ENCODE results near the gene SOWAHC.
"Not testable (repeated sequence)": the region's sequence is repeated elsewhere in the genome, so short reads cannot be mapped to it uniquely, and the experiment has no call there.

The SOWAHC gene, protein sequence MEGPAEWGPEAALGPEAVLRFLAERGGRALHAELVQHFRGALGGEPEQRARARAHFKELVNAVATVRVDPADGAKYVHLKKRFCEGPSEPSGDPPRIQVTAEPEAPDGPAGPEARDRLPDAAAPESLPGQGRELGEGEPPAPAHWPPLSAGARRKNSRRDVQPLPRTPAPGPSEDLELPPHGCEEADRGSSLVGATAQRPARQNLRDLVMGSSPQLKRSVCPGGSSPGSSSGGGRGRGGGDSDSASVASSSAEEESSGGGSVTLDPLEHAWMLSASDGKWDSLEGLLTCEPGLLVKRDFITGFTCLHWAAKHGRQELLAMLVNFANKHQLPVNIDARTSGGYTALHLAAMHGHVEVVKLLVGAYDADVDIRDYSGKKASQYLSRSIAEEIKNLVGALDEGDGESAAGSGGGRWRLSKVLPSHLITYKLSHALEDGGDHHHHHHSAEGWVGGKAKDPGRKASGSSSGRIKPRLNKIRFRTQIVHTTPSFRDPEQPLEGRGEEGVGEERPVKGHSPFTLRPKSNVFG

DNA sequence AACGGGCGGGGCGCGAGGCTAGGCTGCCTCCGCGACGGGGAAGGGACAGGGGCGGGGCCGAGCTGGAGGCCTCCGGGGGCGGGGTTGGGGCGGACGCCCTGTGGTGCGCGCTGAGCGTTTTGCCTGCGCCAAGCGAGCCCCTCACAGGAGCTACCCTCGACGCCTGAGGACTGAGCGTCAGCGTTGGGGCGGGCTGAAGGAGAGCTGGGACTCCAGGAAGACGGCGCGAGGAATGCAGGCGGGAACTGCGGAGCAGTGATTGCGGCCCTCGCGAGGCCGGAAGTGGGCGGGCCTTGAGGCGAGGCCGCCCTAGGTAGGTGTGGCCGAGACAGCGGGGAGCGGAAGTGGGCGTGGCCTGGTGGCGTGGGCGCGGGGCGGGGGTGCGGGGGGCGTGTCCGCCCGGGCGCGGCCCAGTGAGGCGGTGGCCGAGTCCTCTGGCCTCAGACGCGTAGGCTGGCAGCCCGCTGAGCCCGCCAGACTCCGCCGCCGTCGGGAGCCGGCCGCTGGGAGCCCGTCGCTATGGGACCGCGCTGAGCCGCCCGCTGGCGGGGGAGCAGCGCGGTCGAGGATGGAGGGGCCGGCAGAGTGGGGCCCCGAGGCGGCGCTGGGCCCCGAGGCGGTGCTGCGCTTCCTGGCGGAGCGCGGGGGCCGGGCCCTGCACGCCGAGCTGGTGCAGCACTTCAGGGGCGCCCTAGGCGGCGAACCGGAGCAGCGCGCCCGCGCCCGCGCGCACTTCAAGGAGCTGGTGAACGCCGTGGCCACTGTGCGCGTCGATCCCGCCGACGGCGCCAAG, at the start of gene SOWAHC, which contains the start of gene SEPTIN10:
SOWAHC (plus strand) TSS at position 443 of the 793 bp plus-strand sequence; CDS start at position 569, 126 bp downstream.
SEPTIN10 (minus strand) TSS at position 45 of the 793 bp plus-strand sequence. CDS start 139 bp downstream, outside the sequence.
- DNase-seq (ENCODE audit: low read depth), result peak; percentile 56

DNA sequence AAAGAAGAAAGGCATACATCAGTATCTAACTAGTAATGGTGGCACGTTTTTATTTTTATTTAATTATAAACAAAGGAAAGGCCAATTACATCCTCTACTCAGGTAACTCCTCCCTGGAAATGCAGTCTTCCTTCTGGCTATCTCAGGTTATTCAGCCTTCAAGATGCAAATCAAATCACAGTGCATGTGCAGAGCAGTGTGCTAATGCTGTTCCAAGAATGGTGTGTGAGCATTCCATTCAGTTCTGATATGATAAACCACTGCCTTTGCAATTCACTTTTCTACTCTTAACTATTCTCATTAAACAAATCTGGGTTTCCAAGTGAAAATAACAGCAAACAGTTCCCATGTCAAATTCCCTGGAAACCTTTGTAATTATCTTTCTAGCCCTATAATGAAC, 38.8 kb upstream of the SOWAHC start:
- DNase-seq (ENCODE audit: low read depth), result no peak

DNA sequence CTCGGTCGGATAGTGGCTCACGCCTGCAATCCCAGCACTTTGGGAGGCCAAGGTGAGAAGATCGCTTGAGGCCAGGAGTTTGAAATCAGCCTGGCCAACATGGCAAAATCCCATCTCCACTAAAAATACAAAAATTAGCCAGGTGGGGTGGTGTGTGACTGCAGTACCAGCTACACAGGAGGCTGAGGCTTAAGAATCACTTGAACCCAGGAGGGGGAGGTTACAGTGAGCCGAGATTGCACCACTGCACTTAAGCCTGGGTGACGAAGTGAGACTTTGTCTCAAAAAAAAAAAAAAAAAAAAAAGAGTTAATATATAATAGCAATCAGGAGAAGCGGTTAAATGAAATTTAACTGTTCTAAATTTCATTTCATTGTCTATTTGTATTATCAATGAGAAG, 36.5 kb upstream of the SOWAHC start:
- not testable (repeated sequence) for DNase-seq (ENCODE audit: low read depth)

DNA sequence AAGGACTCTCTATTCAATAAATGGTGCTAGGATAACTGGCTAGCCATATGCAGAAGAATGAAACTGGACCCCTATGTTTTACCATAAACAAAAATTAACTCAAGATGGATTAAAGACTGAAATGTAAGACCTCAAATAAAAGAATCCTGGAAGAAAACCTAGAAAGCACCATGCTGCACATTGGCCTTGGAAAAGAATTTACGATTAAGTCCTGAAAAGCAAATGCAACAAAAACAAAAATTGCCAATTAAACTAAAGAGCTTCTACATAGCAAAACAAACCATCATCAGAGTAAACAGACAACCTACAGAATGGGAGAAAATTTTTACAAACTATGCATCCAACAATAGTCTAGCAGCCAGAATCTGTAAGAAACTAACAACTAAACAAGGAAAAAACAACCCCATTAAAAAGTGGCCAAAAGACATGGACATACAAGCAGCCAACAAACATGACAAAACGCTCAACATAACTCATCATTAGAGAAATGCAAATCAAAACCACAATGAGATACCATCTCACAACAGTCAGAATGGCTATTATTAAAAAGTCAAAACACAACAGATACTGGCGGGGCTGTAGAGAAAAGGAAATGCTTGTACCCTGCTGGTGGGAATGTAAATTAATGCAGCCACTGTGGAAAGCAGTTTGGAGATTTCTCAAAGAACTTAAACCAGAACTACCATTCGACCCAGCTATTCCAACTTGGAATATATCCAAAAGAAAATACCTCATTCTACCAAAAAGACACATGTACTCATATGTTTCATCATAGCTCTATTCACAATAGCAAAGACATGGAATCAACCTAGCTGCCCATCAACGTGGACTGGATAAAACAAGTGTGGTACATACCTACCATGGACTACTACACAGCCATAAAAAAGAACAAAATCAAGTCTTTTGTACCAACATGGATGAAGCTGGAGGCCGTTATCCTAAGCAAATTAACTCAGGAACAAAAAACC, 31.0 kb upstream of the SOWAHC start:
- DNase-seq (ENCODE audit: low read depth), result no peak

DNA sequence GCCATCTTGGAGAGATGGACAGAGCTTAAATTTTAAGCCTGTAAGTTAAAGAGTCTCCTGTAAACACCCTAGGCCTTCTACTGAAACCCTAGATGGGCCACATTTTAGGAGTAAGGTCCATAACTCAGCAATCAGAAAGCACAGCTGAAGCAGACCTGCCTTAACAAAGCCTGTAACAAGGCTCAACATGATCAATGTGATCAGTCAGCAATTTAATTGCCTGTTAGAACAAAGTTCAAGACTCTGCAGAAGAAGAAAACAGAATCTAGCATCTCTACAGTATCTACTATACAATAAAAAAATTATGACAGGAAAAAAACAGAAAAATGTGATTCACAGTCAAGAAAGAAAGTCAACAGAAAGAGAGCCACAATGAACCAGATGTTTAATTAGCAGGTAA, 27.5 kb upstream of the SOWAHC start:
- DNase-seq (ENCODE audit: low read depth), result no peak

DNA sequence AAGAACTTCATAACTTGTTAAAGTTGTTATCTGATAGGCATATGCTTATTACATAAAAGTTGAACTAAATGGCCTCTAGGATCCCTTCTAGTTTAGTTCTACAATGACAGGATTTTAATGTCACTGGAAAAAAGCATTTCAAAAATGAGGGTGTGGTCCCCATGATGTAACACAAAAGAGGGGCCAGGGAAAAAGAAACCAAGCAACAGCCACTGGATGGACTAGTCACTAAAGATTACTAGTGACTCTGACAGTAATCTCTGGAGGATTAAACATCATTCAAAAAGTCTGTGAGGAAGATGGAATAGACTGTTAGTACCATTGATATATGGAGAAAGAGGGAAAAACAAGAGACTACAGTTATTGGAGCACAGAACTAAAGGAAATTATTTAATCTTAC, 23.0 kb upstream of the SOWAHC start:
- DNase-seq (ENCODE audit: low read depth), result no peak

DNA sequence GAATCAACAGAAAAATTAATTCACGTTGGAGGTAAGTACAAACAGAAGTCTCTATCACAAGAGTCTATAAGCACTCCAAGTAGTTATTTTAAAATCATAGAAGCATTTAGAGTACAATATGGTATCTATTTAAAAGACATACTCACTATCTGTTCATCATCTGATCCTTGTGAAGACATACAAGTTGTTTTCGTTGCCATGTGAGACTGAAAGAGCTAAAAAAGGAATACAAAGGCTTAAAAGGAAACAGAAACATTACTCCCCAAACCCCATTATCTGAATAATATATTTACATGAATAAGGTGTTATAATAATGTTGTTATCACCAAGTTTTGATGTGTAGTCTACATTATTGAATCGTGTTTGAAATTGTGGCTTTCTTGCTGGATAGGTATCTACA, 21.3 kb upstream of the SOWAHC start:
- DNase-seq (ENCODE audit: low read depth), result no peak

DNA sequence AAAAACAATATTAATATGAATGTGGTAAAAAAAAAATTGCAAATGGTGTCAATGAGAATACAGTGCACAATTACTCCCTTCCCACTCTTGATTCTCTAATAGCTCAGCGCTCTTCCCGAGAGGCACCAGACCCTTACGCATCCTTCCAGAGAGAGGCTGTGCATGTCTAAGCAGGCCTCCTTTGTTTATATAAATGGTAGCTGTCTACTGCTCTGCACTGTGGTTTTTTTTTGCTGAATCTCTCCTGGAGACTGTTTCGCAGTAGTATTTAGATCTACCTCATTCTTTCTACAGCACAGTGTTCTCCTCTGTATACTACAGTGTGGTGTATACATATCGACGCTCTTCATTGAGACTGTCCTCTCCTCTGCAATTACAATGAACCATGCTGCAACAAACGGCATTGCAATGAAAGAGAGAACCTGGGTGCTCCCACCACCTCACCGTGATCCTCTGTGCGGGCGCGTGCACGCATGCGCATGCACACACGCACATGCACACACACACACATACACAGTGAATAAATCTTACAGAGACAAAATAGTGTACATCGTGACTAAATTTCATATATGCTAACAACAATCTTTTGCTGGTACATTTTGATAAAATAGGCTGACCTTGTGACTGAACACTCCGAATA, 19.8 kb upstream of the SOWAHC start:
- DNase-seq (ENCODE audit: low read depth), result no peak

DNA sequence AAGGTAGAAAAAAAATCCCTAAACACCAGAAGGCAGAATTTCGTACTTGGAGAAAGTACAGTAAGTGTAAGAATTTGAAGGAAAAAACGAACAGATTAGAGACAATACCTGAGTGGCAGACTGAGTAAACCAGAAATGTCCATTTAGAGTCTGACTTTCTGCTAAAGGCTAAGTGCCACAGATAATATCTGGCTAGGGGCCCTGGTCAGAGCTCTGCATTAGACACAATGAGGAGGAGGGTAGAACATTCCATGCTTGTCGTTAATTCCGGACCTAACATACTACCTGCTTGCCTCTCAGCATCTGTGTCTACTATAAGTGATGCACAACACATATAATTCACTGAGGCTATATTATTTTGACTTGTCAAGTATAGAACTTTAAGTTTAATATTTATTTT, 18.5 kb upstream of the SOWAHC start:
- no peak for DNase-seq (ENCODE audit: low read depth)

DNA sequence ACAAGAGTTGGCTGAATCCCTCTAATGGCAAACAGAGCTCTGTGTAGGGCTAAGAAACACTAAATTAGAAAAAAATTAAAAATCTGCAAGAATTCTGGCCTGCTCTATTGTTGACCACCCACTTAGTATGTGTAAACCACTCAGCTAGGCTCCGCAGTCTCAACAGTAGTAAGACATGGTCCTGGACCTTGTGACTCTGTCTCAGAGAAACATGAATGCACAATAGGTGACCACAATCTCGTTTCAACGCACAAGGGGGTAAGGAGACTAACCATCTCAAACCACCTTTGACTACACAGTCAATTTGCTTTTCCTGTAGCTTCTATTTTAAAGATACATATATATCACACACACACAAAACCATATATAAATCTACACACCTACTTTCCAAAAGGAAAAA, 16.9 kb upstream of the SOWAHC start:
- no peak for DNase-seq (ENCODE audit: low read depth)

DNA sequence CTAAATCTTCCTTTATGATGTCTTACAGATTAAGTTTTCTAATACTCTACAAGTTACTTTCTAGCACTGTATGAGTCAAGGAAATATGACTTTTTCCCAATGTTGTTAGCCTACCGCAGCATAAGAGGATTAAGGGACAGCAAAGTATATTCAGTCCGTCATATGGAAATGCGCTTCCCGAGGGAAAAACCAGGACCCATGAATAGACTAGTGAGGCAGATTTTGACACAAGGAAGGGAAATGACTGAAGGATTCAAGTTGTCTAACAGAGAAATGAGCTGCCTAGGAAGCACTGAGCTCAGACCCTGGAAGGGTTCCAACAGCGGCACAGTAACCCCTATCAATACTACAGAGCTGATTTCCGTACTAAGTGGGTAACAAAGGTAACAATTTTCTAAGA, 12.4 kb upstream of the SOWAHC start:
- DNase-seq (ENCODE audit: low read depth), result no peak

DNA sequence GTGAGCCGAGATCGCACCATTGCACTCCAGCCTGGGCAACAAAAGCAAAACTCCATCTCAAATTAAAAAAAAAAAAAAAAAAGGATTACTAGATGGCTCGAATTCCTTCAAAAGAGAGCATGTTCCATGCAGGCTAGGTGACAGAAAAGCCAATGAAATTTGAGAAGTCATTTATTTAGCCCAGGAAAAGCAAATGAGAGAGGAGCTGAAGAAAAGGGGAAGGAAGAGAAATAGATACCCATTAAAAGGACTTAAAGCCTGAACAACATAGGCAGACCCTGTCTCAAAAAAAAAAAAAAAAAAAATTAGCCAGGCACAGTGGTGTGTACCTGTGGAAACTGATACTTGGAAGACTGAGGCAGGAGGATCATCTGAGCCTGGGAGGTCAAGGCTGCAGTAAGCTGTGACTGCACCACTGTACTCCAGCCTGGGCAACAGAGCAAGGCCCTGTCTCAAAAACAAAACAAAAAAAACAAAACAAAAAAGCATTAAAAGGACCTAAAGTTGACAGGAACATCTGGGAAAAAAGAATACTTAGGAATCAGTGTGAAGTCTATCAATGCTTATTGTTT, 11.5 kb upstream of the SOWAHC start:
- no peak for DNase-seq (ENCODE audit: low read depth)

DNA sequence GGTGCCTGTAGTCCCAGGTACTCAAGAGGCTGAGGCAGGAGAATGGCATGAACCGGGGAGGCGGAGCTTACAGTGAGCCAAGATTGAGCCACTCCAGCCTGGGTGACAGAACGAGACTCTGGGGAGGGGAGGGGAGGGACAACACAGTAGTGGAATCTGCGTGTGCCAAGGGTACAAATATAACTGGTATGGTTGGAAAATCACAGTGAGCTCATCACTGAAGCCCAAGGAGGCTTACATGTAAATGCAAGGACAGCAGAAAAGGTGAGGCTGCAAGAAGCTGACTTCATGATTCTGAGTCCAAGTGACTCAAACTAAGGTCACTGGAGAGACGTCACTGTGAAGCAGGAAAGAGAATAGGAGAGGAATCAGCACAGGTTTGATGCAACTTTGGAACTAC, 9.6 kb upstream of the SOWAHC start:
- no peak for DNase-seq (ENCODE audit: low read depth)

DNA sequence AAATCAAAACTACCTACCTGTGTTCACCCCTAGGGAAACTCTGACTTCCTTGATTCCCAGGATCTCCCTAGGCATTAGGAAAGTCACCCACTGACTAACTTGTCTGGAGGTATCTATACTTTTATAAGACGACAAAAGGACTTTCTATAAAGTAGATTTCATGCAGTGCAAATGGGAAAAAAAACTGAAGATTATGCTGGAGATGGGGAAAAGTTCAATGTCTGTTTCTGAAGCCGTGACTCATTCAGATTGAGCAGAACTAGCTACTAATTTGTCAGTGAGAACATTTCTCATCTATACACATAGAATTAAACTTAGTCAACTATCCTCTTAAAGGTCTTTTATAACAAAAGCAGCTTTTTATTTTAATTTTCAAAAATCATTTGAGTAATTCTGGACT, 6.4 kb upstream of the SOWAHC start:
- no peak for DNase-seq (ENCODE audit: low read depth)

DNA sequence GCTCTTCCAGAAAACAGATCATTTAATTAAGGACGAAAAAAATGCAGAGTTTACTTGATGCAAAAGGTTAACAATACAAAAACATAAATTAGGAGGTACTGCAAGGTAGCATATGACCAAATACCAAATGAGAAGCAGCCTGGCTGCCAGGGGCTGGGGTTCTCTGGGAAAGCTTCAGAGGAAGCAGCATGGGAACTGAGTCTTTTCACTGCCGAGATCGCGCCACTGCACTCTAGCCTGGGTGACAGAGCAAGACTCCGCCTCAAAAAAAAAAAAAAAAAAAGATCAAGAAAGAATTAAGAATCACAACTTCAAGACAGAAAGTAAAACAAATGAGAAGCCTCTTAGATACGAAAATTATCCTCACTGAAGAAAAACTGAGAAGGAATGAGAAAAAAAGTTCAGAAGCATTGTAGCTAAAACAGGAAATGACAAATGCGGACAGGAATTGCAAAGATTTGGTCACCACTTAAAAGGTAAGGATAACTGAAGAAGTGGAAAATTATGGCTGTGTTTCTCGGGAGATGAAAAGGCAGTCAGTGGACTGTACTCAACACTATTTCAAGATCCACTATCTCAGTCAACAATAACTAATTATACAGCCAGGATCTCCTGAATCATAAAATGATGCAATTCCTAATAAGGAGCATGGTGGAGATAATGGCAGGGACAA, 4.7 kb upstream of the SOWAHC start:
- DNase-seq (ENCODE audit: low read depth), result no peak

DNA sequence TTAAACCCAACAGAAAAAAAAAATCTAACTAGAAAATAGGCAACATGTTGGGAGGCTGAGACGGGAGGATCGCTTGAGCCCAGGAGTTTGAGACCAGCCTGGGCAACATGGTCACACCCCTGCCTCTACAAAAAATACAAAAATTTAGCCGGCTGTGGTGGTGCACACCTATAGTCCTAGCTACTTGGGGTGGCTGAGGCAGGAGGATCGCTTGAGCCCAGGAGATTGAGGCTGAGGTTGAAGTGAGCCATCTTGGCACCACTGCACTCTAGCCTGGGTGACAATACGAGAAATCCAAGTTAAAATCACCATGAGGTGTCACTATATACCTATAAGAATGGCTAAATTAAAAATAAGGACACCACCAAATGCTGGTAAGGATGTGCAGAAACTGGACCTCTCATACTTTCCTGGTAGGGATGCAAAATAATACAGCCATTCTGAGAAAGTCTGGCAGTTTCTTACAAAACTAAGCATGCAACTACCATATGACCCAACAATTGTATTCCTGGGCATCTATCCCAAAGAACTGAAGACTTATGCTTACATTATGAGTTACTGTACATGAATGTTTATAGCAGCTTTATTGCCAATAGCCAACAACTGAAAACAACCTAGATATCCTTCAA, 2.6 kb upstream of the SOWAHC start:
- DNase-seq (ENCODE audit: low read depth), result no peak

DNA sequence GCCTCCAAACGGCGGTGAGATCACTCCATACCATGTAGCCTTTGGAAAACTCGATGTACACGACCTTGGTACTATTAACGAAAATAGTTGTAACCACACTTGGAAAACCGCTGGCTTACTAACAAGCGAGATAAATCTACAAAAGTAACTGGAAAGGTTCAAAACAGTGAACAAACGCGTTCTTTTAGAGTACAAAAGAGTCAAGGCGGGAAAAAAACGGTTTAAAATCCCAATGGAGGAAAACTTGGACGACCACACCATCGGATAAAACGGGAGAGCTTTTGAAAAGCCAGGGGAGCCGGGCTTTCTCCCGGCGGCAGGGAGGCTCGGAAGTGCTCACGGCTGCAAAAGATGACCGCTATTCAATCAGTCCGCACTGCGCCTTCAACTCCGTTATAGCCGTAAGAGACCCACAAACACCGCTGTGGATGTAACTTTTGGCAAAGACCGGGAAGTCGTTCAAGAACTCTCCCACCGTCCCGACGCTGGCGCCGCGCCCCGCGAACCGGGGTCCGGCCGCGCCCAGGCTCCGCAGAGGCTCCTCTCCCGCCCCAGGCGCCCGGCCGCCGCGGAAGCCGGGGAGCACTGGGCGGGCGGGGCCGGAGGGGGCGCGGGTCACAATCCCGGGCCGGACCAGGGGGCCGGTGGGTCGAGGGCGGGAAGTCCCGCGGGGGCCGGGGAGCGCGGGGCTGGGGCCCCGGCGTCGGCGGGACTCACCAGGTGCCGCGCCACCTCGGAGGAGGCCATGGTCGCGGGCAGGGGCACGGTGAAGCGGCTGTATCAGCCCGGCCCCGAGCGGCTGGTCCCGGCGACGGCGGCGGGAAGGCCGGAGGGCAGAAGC, 863 bp upstream of the SOWAHC start:
- no peak for DNase-seq (ENCODE audit: low read depth)

DNA sequence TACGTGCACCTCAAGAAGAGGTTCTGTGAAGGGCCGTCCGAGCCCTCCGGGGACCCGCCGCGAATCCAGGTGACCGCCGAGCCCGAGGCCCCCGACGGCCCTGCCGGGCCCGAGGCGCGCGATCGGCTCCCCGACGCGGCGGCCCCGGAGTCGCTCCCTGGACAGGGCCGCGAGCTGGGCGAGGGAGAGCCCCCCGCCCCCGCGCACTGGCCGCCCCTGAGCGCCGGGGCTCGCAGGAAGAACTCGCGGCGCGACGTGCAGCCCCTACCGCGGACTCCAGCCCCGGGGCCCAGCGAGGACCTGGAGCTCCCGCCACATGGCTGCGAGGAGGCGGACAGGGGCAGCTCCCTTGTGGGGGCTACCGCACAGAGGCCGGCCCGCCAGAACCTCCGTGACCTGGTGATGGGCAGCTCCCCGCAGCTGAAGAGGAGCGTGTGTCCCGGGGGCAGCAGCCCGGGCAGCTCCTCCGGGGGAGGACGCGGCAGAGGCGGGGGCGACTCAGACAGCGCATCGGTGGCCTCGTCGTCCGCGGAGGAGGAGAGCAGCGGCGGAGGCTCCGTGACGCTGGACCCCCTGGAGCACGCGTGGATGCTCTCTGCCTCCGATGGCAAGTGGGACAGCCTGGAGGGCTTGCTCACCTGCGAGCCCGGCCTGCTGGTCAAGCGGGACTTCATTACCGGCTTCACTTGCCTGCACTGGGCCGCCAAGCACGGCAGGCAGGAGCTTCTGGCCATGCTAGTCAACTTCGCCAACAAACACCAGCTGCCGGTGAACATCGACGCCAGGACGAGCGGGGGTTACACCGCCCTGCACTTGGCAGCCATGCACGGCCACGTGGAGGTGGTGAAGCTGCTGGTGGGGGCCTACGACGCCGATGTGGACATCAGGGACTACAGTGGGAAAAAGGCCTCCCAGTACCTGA, 812 bp downstream of the SOWAHC start:
- DNase-seq (ENCODE audit: low read depth), result no peak

Measured in stimulated activated CD8-positive, alpha-beta memory T cell treated with anti-CD3 and anti-CD28 coated beads, Interleukin-12 subunit alpha, Interleukin-12 subunit beta, amount 100 ng/mL, for 4 hours (primary cell).